Measurements from ENCODE around the gene SRGAP1. TPM values are rescaled to one million over a fixed set of nuclear protein-coding genes. Genes with fewer than 3 reads are reported as not detected.

The SRGAP1 gene
- total RNA-seq, 1 donor = 26.1 TPM

GRCh38 chr12:63965936-63966605 lies 121.6 kb downstream of the SRGAP1 start:
- Histone ChIP-seq H2AFZ (ENCODE audit: low read length) (no peak overlapping the region), H3K79me2 (ENCODE audit: insufficient read depth, low read length) (peaks cover 78% of the 10 kb centered on the region), H3K4me1 (ENCODE audit: insufficient read depth, low read length) (peaks cover 43% of the 10 kb centered on the region), H3K27ac (ENCODE audit: low read depth, low read length) (peak overlapping the region; percentile 84), H4K20me1 (ENCODE audit: insufficient read depth, low read length) (peaks cover 7% of the 10 kb centered on the region), H3K9me3 (ENCODE audit: low read depth, low read length) (no peaks in the 10 kb centered on the region), H3K4me2 (ENCODE audit: insufficient read depth, low read length) (no peak overlapping the region), H3K27me3 (ENCODE audit: insufficient read depth, low read length) (no peaks in the 10 kb centered on the region), H3K36me3 (ENCODE audit: insufficient read depth, low read length) (no peaks in the 10 kb centered on the region), H3K4me3 (ENCODE audit: insufficient read depth, low read length) (no peak overlapping the region)
- TF ChIP-seq CTCF (IDR thresholded peaks at IDR 0.05; ENCODE audit: extremely low read depth, low read depth, low read length) = no peak
- no peak for DNase-seq (ENCODE audit: insufficient read length, low spot score, missing footprints)

GRCh38 chr12:63966606-63966975 lies 122.1 kb downstream of the SRGAP1 start:
- Histone ChIP-seq H3K4me2 (ENCODE audit: insufficient read depth, low read length) (no peak overlapping the region), H2AFZ (ENCODE audit: low read length) (no peak overlapping the region), H4K20me1 (ENCODE audit: insufficient read depth, low read length) (peaks cover 7% of the 10 kb centered on the region), H3K27ac (ENCODE audit: low read depth, low read length) (peak overlapping the region; percentile 84), H3K4me3 (ENCODE audit: insufficient read depth, low read length) (no peak overlapping the region), H3K9me3 (ENCODE audit: low read depth, low read length) (no peaks in the 10 kb centered on the region), H3K4me1 (ENCODE audit: insufficient read depth, low read length) (peaks cover 38% of the 10 kb centered on the region), H3K36me3 (ENCODE audit: insufficient read depth, low read length) (no peaks in the 10 kb centered on the region), H3K27me3 (ENCODE audit: insufficient read depth, low read length) (no peaks in the 10 kb centered on the region), H3K79me2 (ENCODE audit: insufficient read depth, low read length) (peaks cover 78% of the 10 kb centered on the region)
- no peak for DNase-seq (ENCODE audit: insufficient read length, low spot score, missing footprints)
- TF ChIP-seq CTCF (IDR thresholded peaks at IDR 0.05; ENCODE audit: extremely low read depth, low read depth, low read length) = no peak

GRCh38 chr12:63967358-63968145 lies 123.1 kb downstream of the SRGAP1 start:
- Histone ChIP-seq H3K27me3 (ENCODE audit: insufficient read depth, low read length) (no peaks in the 10 kb centered on the region), H3K9me3 (ENCODE audit: low read depth, low read length) (no peaks in the 10 kb centered on the region), H3K4me1 (ENCODE audit: insufficient read depth, low read length) (peaks cover 35% of the 10 kb centered on the region), H3K36me3 (ENCODE audit: insufficient read depth, low read length) (no peaks in the 10 kb centered on the region), H3K27ac (ENCODE audit: low read depth, low read length) (peak overlapping the region; percentile 84), H3K79me2 (ENCODE audit: insufficient read depth, low read length) (peaks cover 78% of the 10 kb centered on the region), H4K20me1 (ENCODE audit: insufficient read depth, low read length) (peaks cover 5% of the 10 kb centered on the region), H3K4me2 (ENCODE audit: insufficient read depth, low read length) (peak overlapping the region; percentile 12), H2AFZ (ENCODE audit: low read length) (no peak overlapping the region), H3K4me3 (ENCODE audit: insufficient read depth, low read length) (no peak overlapping the region)
- no peak for DNase-seq (ENCODE audit: insufficient read length, low spot score, missing footprints)
- TF ChIP-seq CTCF (IDR thresholded peaks at IDR 0.05; ENCODE audit: extremely low read depth, low read depth, low read length) = no peak

- Histone ChIP-seq H3K9me3 (ENCODE audit: low read depth, low read length) (no peaks in the 10 kb centered on the region), H3K27ac (ENCODE audit: low read depth, low read length) (peak overlapping the region; percentile 84), H2AFZ (ENCODE audit: low read length) (no peak overlapping the region), H3K27me3 (ENCODE audit: insufficient read depth, low read length) (no peaks in the 10 kb centered on the region), H3K4me3 (ENCODE audit: insufficient read depth, low read length) (no peak overlapping the region), H3K36me3 (ENCODE audit: insufficient read depth, low read length) (no peaks in the 10 kb centered on the region), H4K20me1 (ENCODE audit: insufficient read depth, low read length) (peaks cover 5% of the 10 kb centered on the region), H3K4me2 (ENCODE audit: insufficient read depth, low read length) (no peak overlapping the region), H3K79me2 (ENCODE audit: insufficient read depth, low read length) (peaks cover 78% of the 10 kb centered on the region), H3K4me1 (ENCODE audit: insufficient read depth, low read length) (peaks cover 35% of the 10 kb centered on the region)
- no peak for DNase-seq (ENCODE audit: insufficient read length, low spot score, missing footprints)
- no peak for TF ChIP-seq CTCF (IDR thresholded peaks at IDR 0.05; ENCODE audit: extremely low read depth, low read depth, low read length)
Measured at GRCh38 chr12:63968673-63969072, 124.2 kb downstream of the SRGAP1 start.
